Cardiac septum (tissue), 1 donor: Measurements from ENCODE around the gene BCAS2. TPM values are rescaled to one million over a fixed set of nuclear protein-coding genes. Genes with fewer than 3 reads are reported as not detected.
"Not testable (repeated sequence)": the region's sequence is repeated elsewhere in the genome, so short reads cannot be mapped to it uniquely, and the experiment has no call there.

Experiments
- DNase-seq: peaks from one replicate; pipeline ENCODE4 v3.0.0-alpha.2; 2020; ENCODE audit warnings: low spot score
- intact Hi-C: fragments of 100-400 bp; cut with DNase I; formaldehyde crosslinking; loops from one replicate; pipeline ENCODE4 v1.14.0; 2022
- total RNA-seq: library from RNA; stranded (reverse); fragmentation: NEBNext Ultra II Directional; extraction: Animal tissue kit (Norgen Biotek cat#: 25700); gene quantifications from one replicate; pipeline ENCODE4 v1.2.1, GENCODE V29; 2021
- donor health status: DM: no; HTN: no; CAD: no.

The BCAS2 gene
- total RNA-seq, 1 donor from 2014 or later = 36.1 TPM

DNA sequence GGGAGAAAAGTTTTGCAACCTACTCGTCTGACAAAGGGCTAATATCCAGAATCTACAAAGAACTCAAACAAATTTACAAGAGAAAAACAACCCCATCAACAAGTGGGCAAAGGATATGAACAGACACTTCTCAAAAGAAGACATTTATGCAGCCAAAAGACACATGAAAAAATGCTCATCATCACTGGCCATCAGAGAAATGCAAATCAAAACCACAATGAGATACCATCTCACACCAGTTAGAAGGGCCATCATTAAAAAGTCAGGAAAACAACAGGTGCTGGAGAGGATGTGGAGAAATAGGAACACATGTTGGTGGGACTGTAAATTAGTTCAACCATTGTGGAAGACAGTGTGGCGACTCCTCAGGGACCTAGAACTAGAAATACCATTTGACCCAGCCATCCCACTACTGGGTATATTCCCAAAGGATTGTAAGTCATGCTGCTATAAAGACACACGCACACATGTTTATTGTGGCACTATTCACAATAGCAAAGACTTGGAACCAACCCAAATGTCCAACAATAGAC lies 18.4 kb downstream of the BCAS2 start:
- intact Hi-C loops = loop anchor here (10.0 kb wide), 1 partner anchor 148 kb away; no protein-coding TSS in a partner anchor

DNA sequence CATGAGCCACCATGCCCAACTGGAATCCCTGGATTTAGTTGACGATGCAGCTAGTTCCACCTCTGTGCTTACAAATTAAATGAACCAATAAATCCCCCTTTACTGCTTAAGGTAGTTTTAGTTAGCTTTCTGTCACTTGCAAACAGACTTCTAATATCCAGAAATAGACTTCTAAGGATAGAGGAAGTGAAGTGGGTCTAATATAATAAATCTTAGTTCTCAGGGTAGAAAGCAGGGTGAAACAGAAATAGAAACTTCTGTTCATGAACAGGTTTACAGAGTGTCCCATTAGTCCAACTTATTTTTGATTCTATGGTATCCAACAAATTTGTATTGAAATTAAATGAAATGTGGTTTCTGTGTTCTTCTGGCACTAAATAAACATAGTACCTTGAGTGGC lies 20.1 kb downstream of the BCAS2 start:
- intact Hi-C loops = loop anchor here (10.0 kb wide), 1 partner anchor 147 kb away; no protein-coding TSS in a partner anchor

More for the DNA sequence above, 18.4 kb downstream of the BCAS2 start:
- DNase-seq = not testable (repeated sequence)

DNA sequence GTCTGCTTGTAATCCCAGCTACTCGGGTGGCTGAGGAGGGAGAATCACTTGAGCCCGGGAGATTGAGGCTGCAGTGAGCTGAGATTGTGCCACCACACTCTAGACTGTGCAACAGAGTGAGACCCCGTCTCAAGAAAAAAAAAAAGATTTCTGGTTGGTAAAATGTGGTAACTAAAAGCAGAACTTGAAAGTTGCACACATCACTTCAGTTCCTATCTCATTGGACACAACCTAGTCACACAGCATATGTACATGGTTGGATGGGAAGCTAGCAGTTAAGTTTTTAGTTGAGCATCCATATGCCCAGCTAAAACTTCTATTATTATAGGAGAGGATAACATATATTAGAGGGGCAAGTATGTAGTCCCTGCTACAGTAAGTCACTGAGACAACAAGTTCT lies 22.1 kb downstream of the BCAS2 start:
- intact Hi-C loops = loop anchor here (2.0 to 10.0 kb wide), 2 partner anchors 213 to 585 kb away; partner anchors contain the start of gene OLFML3
- DNase-seq = no peak

More for the DNA sequence above, 20.1 kb downstream of the BCAS2 start:
- DNase-seq = no peak

DNA sequence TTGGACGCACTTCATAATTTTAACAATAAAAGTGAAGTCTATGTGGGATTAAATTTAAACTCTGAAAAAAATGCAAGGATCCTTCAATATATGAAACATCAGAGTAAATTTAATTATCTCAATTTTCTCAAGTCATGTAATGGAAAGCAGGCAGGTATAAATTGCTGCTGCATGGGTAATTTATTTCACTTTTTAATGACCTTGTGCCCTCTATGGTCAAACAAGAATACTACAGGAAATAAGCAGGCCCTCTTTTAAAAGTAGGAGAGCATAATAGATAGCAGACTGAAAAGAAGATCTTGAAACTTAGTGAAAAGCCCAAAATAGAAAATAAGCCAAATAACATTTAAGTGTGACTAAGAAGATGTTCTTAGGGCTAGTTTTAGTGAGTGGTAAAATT lies 22.9 kb downstream of the BCAS2 start:
- intact Hi-C loops = loop anchor here (2.0 to 10.0 kb wide), 2 partner anchors 212 to 584 kb away; partner anchors contain the start of gene OLFML3
- DNase-seq = no peak

DNA sequence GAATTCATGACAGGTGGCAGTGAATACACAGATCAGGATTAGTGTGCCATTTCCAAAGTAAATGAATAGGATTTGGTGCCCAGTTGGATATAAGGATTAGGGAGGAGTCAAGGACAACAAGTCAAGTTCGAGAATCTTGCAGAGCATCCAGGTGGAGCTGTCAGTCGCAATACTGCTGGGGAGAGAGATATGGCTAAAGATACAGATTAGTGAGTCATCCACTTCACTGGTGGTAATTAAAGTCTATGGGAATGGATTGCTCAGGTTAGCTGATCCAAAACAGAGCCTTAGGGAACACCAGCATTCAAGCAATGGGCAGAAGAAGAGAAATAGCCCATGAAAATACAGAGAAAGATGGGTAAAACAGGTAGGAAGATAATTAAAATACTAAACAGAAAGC lies 26.8 kb downstream of the BCAS2 start:
- no peak for DNase-seq
- intact Hi-C loops = loop anchor here (10.0 kb wide), 1 partner anchor 580 kb away; the partner anchor contains the start of gene OLFML3

DNA sequence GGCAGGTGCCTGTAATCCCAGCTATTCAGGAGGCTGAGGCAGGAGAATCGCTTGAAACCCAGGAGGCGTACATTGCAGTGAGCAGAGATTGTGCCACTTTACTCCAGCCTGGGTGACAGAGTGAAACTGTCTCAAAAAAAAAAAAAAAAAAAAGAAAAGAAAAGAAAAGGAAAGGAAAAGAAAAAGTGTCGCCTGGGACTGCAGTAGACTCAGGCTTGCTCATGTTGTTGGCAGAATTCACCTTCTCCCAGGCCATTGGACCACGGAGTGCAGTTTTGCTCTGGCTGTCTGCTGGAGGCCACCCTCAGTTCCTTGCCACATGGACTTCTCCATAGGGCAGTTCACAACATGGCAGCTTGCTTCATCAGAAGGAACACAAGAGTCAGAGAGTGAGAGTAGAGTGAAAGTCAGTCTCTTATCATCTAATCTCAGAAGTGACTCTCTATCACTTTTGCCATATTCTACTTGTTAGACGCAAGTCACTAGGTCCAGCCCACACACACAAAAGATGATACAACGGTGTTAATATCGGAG lies 29.2 kb downstream of the BCAS2 start:
- intact Hi-C loops = loop anchor here (10.0 kb wide), 1 partner anchor 577 kb away; the partner anchor contains the start of gene OLFML3

DNA sequence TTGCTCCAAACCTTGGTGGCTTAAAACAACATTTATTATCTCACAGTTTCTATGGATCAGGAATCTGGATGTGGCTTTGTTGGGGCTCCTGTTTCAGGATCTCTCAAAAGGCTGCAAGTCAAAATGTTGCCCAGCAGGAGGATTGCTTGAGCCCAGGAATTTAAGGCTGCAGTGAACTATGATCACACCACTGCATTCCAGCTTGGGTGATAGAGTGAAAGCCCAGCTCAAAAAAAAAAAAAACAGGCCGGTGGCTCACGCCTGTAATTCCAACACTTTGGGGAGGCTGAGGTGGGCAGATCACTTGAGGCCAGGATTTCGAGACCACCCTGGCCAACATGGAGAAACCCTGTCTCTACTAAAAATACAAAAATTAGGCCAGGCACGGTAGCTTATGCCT lies 30.0 kb downstream of the BCAS2 start:
- DNase-seq = no peak
- intact Hi-C loops = loop anchor here (10.0 kb wide), 1 partner anchor 577 kb away; the partner anchor contains the start of gene OLFML3

More for the DNA sequence above, 29.2 kb downstream of the BCAS2 start:
- DNase-seq = no peak

DNA sequence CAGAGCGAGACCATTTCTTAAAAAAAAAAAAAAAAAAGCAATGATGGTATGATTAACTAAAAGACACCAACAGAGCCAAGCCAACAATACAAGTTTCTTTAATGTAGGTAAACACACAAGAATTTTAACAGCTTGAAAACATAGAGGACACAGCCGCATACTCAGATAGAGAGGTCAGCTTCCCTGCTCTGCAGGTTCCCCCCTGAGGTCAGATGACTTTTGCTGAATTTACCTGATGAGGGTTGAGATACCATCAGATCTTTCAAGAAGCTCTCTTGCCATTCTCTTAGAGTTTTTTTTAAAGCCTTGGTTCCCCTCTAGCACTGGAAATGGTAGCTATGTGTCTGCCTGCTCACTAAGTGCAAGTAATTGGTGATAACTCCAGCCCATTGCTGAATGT lies 31.1 kb downstream of the BCAS2 start:
- intact Hi-C loops = loop anchor here (10.0 kb wide), 1 partner anchor 576 kb away; the partner anchor contains the start of gene OLFML3
- DNase-seq = no peak

DNA sequence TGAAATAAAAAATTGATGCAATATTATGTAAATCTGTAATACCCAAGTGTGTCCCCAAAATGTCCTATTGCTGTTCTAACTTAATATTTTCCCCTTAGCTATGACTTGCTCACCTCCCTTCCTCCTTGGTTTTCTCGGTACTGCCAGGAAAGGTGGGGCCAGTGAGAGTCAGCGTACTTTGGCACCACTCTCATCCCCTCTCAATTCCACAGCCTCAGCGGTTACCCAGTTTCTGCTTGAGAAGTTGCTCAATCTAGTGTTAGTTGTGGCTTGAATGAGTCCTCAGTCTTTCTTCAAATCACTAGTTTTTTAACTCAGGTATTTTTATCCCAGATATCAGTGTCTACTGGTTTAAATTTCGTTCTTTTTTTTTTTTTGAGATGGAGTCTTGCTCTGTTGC lies 32.3 kb downstream of the BCAS2 start:
- intact Hi-C loops = no loop called here
- no peak for DNase-seq

DNA sequence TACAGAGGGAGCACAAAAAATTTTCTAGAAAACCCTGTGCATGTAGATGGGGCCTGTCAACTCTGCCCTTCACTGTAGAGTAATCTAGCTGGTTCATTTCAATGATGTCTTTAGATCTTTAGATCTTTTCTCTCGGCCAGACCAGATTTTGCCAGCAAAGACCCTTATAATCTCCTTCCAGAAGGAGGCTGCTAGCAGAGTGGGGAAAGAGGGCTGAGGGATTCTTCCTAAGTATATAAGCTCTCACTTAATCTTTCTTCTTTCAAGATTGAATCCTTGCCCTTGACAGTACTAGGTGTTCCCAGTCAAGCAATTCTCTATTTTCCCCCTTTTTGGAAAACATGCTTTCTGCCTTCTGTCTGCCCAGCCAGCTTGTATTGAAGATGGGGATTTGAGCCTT lies 34.3 kb downstream of the BCAS2 start:
- DNase-seq = no peak
- intact Hi-C loops = no loop called here

DNA sequence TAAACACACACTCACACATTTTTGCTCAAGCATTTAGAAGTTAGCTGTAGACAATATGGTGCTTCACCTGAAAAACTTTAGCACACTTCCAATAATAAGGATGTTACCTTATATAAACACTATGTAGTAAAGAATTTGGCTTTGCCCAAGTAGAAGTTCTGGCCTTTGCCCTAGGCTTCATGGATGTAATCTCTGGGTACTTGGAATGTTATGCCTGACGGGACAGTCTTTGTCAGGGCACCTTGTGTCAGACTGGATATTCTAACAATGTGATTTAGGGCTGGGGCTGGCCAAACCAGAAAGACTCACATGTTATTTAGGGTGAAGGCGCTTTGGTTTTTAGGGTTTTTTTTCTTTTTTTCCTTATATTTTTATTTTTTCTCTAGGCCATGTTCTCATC lies 35.6 kb downstream of the BCAS2 start:
- DNase-seq = no peak
- intact Hi-C loops = no loop called here

DNA sequence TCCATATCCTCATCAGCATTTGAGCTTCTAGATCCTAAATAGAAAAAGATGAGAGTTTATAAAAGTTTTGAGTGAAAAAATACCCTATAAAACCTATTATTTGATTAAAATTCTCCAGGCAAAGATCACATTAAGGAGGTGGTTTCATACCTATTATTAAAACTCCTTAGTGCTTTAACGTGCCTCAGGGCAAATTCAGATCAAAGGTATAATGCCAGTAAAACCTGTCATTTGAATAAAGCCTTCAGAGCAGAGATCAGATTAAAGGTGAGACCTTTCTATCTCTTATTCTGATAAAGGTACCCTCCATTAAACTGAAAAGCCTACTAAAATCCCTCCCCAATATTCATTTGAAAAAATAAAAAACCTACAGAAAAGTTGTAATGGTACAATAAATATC lies 36.1 kb downstream of the BCAS2 start:
- intact Hi-C loops = no loop called here
- DNase-seq = no peak

DNA sequence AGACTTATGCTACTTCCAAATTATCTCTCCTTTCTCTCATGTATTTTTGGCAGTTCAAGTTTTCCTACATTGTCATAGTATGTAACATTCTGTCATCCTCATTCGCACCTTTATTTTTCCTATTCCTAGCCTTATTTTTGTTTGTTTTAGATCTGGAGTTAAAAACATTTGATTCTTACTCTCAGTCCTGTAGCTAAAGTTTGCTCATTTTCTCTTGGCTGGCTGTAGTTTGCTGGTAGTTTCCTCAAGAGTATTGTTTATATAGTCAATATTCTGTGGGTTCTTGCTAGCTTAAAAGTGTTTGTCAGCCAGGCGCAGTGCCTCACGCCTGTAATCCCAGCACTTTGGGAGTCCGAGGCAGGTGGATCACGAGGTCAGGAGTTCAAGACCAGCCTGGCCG lies 40.6 kb downstream of the BCAS2 start:
- DNase-seq = no peak

DNA sequence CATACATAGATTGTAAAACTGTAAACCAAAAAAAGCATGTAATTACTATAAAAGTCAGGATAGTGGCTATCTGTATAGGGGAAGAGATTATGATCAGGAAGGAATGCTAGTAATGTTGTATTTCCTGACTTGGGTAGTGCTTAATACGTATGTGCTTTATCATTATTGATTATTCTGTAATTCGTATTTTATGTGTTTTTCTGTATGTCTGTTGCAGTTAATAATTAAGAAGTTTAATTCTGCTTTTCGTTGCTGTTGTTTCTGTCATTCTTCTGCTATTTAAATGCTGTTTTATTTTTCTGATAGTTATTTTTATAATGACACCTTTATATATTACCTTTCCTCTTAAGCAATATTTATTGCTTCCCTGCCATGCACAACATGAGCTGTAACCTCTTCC lies 41.1 kb downstream of the BCAS2 start:
- no peak for DNase-seq
- intact Hi-C loops = no loop called here

More for the DNA sequence above, 40.6 kb downstream of the BCAS2 start:
- intact Hi-C loops = no loop called here

DNA sequence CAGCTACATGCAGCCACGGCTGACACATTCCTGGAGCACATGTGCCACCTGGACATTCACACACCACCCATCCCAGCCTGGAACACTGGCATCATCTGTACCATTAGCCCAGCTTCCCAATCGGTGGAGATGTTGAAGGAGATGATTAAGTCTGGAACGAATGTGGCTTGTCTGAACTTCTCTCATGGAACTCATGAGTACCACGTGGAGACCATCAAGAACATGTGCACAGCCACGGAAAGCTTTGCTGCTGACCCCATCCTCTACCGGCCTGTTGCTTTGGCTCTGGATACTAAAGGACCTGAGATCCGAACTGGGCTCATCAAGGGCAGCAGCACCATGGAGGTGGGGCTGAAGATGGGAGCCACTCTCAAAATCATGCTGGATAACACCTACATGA lies 45.4 kb downstream of the BCAS2 start:
- intact Hi-C loops = no loop called here
- no peak for DNase-seq

DNA sequence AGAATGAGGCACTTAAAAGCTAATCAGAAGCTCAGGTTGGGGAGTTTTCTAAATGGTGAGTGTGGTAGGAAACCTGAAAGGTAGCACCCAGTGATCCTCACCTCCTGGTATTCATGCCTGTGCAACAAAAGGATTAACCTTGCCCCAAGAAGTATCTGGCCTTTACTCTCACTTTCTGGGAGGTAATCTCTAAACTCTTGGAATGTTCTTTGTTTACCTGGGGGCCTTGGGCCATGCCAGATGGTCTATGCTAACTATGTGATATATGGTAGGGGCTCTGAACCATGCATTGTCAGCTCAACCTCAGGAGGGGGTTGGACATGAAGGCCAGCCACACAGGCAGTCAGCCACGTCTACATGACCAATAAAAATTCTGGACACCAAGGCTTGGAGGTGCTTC lies 46.0 kb downstream of the BCAS2 start:
- intact Hi-C loops = no loop called here
- no peak for DNase-seq

DNA sequence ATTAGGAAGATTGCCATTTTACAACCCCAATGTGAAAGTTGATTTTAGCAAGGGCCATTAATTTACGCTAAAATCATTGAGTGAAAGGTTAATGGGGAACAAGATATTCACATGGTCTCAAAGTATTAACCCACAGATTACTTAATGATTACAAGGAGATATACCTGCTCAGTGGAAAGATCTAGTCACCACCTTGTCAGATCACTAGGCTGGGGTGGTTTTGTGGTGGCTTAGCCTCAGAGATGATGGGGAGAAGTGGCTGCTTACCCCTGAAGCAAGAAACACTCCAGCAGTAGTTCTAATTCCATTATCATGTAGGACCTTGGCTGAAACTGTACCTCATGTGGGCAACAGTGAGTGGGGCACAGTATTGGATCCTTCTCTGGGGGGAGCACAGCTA lies 50.3 kb downstream of the BCAS2 start:
- no peak for DNase-seq
- intact Hi-C loops = no loop called here

DNA sequence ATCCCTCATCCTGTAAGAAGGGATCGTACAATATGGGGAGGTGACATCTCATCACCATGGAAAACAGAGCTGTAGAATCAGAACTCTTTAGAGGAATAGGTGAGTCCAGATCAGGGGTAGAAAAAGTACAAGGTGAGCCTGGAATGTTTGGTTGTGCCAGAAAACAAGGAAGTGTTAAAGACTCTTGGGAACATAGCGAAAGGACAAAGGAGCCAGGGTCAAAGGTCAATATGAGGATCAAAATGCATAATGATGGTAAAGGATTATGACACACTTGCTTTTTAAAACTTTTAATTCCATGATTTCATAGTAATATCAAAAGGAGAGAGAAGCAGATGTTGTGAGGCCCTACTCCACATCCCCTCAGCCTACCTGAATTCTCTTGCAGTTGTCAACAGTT lies 51.2 kb downstream of the BCAS2 start:
- intact Hi-C loops = no loop called here
- DNase-seq = no peak

DNA sequence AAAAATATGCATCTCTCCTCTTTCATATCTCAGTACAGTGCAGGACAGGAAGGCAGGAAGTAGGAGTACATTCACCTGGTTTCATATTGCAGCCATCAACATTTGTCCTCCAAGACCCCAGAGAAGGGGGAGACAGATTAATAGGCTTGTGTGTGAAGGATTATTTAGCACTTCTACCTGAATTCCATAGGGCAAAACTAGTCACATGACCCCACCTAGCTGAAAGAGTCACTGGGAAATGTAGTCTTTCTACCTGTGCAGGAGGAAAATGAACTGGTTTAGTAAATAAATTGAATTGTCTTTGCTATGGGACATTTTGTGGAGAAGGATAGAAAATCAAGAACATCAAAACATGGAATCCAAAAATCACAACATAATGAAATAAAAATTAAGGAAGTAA lies 56.5 kb downstream of the BCAS2 start:
- DNase-seq = no peak
- intact Hi-C loops = no loop called here

DNA sequence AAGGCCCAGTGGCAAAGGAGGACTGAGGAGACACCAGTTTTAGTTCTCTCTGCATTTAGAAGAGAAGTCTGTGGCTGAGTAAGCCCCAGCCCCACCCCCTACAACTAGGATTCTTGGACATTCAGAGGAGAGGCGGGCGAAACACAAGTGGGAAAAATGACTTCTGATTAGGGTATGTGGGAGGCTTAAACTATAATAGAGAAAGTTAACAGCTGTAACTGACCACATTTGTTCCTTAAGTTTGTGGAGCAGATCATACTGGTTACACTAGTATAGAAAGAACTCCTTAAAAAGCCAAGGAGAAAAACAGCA lies 59.2 kb downstream of the BCAS2 start:
- intact Hi-C loops = no loop called here
- no peak for DNase-seq

DNA sequence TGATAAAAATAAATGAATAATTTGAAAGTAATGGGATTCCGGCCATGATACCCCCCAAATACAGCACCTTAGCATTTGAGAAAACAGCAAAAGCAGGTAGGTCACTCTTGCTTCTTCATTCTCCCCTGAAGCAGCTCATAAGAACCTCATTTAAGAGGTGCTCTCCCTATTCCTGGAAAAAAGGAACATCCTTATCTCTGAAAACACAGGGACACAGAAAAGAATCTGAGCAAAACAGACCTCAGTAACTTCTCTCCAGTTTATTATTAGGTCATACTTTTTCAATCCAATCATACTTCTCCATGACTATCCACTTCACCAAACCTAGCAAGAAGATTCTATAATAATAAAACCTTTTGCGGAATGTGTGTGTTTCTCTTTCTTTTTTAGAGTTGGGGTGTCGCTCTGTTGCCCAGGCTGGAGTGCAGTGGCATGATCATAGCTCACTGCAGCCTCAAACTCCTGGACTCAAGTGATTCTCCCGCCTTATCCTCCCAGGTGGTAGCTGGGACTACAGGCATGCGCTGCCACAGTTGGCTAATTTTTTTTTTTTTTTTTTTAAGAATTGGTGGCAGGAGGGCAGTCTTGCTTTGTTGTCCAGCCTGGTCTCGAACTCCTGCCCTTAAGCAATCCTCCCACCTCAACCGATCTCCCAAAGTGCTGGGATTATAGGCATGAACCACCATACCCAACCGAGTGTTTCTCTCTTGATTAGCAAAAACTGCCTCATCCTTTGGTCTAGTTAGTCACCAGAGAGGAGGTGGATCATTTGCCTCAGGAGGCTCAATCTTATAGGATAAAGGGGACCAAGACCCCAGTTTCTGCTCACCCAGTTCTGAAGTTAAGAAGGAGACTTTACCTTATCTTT lies 59.8 kb downstream of the BCAS2 start:
- no peak for DNase-seq
- intact Hi-C loops = no loop called here
